HG02763 (cell line): ENCODE data around the gene PSD.
A peak's percentile ranks its signal among the peaks of the same experiment; 100 is the strongest.
"Not testable (repeated sequence)": the region's sequence is repeated elsewhere in the genome, so short reads cannot be mapped to it uniquely, and the experiment has no call there.

Experiments used
- ATAC-seq: cut with Tn5 transposase; IDR thresholded peaks from one replicate; pipeline ENCODE4 v1.9.1; 2021; ENCODE audit warnings: mild to moderate bottlenecking, moderate library complexity; ENCODE audit not compliant: unreplicated experiment

Gene PSD

DNA sequence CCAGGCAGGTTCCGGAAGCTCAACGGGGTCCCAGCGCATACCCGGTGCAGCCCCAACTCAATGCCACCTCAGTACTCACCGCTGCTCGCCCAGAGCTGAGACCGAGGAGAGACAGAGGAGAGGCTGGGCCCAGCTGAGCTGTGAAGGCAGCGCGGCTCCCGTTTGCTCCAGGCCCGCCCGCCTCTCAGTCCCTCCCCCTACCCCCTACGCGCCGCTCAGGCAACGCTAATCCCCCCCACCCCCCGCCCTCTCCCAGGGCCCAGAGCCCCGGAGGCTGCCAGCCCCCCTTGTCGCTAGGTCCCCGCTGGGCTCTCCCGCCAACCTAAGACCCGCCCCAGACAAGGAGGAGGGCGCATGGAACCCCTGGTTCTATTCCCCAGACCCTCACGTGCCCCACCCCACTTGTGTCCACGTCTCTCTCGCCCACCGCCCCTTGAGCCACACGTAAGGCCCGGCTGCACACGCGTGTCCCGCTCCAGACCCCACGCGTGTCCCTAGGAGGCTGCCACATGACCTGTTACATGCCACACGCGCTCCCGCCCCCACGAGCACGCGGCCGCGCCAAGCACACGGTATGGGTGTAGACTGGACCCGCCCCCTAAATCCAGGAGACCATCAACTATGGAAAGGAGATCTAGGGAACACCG is at the start of gene PSD:
Gene PSD, minus strand, starts transcription at position 164 of the 647 bp plus-strand sequence. CDS start 1,747 bp downstream, outside the sequence.
- no peak for ATAC-seq

DNA sequence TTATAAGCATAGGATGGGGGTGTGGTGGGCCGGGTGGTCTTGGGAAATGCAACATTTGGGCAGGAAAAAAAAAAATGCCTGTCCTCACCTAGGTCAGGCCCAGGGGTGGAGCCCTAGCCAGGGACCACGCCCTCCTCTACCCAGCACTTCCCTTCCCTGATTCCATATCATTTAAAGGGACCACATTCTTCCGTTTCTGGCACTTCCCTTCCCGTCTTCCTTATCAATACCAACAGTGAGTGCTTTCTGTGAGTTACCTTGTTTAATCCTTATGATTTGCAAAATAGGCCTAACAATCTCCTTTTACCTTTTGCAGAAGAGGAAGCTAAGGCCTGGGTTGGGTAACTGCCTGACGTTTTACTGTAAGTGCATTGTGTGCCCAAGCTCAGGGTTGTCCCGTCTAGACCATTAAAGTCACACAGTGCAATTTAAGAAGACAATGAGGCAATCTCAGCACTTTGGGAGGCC is 49.4 kb upstream of the PSD start:
- no peak for ATAC-seq

DNA sequence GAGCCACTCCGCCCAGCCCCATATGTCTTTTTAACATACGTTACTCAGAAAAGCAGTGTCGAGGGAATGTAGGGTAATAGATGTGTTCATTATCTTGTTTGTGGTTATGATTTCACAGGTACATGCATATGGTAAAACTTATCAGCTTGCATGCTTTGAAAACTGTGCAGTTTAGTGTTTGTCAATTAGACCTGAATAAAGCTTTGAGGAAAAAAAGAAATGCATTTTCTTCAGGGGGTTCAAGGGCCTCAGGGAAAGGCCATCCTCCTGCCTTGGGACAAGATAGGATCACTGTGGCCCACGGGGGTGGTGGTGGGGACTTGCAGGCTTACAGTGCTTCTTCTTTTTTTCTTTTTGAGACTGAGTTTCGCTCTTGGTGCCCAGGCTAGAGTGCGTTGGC is 48.7 kb upstream of the PSD start:
- no peak for ATAC-seq

DNA sequence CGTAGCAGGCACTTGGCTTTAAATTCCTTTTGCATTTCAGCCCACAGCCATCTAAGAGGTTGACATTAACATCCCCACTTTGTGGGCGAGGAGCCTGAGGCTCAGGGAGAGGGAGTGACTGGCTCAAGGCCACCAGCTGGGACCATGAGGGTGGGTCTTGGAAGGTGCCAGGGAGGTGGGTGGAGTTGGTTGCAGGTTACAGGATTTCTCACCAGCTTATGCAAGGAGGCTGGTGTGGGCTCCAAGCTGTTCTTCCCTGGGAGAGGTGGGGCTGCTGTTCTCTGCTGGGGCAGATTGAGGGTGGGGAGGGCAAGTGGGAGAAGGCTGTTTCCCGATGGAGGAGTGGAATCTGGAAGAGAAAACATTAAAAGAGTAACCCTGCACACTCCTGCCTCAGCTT is 46.9 kb upstream of the PSD start:
- no peak for ATAC-seq

DNA sequence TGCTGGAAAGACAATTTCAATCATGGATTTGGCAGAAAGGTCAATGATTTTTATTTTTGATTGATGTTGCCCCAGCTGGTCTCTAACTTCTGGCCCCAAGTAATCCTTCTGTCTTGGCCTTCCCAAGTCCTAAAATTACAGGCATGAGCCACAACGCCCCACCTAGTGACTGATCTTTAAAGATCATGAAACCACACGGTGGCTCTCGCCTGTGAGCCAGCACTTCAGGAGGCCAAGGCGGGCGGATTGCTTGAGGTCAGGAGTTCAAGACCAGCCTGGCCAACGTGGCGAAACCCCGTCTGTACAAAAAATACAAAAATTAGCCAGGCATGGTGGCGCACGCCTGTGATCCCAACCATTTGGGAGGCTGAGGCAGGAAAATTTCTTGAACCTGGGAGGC is 45.4 kb upstream of the PSD start:
- no peak for ATAC-seq

DNA sequence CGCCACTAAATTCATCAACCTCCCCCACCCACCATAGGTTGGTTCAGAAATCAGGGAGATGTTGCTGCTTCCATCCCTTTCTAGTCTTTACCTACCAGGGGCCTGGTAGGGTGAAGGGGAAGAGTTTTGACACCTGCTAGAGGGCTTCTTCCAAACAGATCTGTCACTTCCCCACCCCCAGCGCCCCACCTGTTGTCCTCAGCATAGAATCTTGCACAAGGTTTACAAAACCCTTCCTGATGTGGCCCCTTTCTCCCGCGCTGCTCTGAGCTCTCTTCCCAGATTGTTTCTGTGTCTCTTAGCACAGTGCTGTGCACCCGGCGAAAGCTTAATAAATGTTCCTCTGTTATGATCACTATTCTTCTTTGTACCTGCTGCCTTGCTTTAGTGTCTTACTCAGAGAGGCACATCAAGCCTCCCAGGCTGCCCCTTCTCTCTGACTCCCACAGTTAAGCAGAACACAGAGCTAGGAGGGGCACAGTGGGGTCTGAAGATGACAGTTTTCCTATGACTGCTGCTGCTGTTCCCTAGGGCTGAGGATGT is 44.0 kb upstream of the PSD start:
- no peak for ATAC-seq

DNA sequence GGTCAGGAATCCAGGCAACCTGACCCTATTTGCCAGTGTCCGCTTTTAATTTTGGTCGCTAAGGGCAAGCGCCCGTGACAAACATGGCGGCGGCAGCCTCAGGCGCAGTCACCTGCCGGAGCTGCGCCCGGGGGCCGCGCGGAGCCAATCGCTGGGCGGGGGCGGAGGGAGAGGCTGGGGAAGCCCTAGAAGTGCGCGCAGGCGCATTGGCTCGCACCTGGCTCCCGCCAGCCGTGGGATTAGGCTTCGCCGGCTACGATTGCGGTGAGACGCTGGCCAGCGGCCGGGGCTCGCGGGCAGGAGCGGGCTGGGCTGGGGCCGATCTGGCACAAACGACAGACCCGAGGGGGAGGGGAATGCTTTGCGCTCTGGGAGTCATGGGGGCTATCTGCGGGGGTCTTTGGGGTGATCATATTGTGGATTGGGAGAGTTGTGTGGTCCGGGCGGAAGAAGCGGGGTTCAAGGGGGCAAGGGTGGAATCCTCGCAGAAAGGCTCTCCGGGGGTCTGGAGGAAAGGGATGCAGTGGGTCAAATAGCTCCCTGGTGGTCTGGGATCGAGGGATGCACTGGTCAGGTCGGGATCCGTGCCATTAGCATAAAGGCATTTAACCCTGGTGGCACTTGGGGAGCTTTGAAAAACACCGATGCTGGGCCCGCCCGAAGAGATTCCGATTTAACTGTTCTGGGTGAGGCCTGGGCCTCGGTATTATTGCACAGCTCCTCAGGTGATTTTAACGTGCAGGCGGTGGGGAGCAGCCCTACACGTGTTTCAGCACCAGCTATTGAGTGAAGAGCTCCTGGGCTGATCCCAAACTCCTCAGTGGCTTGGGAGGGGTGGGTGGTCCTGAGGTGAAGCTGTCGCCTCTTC is 42.8 kb upstream of the PSD start:
- ATAC-seq = peak; percentile 91

DNA sequence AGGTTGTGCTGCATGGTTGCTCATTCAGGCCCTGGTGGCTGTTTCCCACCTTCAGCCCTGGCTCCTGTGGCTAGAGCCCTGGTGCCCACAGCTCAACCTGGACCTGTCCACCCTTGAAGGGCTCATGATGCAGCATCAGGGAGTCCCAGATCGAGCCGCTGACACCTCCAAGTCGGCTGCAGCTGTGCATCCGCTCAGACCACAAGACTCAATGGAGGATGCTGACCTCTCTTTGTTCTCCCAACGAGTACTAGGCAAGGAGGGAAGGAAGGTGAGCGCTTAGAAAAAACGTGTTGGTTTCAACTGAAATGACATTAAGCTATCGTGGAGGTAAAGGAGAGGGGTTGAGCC is 42.2 kb upstream of the PSD start:
- peak; percentile 16 for ATAC-seq

DNA sequence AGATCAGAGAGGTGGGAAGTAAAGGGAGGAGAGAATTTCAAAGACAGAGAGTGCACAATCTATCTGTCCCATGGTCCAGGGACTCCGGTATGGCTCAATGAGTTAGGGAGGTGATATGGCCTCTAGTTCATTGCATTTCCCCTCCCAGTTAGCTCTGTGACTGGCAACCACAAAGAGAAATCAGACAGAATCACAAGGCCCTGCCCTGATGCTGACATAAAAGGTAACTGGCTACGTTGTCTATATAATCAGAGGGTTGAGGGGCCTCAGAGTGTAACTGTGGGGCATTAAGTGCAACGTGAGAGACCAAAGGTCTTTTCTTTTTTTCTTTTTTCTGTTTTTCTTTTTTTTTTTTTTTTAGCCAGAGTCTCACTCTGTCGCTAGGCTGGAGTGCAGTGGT is 40.1 kb upstream of the PSD start:
- ATAC-seq = no peak

DNA sequence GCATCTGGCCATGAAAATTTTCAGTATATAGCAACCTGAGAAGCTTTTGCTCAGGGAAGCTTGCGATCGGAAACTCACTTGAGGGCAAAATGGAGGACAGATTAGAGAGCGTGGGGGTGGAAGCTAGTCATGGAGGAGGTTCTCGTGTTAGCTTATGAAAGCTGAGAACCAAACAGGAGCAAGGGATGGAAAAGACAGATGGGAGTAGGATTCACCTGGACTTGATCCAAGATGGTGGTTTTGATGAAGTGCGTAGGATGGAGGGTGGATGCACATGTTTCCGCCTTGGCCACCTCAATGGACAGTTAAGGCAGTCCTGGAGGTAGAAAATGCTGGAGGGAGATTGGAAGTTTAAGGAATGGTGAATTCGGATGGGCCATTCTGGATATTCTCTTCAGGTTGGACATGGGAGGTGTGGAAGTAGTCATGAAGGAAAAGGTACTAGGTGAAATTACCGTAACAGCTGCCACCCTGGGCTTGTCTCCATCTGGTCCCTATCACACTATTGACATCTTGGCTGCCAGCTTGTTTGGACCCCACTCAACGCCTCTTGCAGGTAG is 39.1 kb upstream of the PSD start:
- no peak for ATAC-seq

DNA sequence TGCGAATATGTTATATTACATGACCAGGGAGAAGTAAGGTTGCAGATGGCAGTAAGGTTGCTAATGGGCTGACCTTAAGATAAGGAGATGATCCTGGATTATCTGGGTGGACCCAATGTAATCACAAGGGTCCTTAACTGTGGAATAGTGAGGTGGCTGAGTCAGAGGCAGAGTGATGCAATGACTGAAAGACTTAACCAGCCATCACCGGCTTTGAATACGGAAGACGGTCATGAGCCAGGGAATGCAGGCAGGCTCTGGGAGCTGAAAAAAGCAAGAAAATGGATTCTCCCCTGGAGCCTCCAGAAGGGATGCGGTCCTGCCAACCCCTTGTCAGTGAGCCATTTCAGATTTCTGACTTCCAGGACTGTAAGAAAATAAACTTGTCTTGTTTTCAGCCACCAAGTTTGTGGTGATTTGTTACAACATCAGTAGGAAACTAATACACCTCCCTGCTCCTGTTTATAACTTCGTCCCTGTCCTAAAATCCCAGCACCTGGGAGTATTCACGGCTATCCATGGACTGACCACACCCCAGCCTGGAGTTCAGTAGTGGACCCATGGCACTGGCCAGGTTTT is 37.4 kb upstream of the PSD start:
- ATAC-seq = no peak

DNA sequence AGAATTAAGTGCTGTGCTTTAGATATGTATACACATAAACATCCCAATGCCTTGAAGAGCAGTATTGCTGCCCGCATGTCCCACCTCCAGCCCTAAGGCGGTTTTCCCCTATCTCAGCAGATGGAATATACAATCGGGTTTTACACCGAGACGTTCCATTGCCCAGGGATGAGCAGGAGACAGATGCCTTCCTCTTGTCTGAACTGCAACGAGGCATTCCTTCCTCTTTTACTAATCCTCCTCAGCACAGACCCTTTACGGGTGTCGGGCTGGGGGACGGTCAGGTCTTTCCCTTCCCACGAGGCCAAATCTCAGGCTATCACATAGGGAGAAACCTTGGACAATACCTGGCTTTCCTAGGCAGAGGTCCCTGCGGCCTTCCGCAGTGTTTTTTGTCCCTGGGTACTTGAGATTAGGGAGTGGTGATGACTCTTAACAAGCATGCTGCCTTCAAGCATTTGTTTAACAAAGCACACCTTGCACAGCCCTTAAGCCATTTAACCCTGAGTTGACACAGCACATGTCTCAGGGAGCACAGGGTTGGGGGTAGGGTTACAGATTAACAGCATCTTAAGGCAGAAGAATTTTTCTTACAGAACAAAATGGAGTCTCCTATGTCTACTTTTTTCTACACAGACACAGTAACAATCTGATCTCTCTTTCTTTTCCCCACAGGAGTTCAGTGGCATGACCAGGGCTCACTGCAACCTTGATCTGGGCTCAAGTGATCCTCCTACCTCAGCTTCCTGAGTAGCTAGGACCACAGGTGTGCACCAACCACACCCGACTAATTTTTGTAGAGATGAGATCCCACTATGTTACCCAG is 36.3 kb upstream of the PSD start:
- not testable (repeated sequence) for ATAC-seq

DNA sequence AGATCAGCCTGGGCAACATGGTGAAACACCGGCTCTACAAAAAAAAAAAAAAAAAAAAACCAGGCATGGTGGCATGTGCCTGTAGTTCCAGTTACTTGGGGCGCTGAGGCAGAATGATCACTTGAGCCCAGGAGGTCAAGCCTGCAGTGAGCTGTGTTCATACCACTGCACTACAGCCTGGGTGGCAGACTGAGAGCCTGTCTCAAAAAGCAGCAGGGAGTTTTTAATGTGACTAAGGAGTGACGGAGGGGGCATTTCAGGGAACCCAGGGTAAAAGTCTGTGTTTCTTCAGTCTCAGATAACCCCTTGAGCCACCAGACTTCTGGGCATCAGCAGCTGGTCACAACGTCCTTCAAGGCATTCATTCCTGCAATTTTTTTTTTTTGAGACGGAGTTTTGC is 34.9 kb upstream of the PSD start:
- ATAC-seq = no peak

DNA sequence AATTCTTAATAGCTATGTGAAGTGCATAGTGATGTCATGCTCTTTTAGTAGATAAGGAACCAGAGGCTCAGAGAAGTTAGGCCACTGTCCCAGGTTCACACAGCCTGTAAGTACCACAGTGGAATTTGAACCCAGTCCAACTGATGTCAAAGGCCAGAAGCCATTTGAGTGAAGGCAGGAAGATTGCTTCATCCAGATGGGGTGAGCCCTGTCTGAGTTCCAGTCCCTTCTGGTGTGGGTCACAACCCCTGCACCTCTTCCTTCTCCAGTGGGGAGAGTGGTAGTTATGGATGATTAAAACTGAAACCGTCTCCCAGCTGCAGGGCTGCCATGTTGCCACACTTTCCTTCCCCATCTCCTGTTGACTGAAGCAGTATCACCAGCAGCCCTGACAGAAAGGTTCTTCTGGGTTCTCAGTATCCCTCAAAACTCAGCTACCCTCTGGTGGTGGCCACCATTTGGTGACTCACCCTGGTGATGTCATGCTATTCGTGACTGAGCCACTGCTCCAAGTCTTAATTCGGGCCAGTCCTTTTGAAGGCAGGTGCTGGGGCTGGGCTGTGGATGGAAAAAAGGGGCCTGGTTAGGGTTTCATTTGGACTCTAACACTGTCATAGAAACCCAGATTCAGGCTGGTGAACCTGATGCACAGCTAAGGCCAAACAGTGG is 34.2 kb upstream of the PSD start:
- no peak for ATAC-seq

DNA sequence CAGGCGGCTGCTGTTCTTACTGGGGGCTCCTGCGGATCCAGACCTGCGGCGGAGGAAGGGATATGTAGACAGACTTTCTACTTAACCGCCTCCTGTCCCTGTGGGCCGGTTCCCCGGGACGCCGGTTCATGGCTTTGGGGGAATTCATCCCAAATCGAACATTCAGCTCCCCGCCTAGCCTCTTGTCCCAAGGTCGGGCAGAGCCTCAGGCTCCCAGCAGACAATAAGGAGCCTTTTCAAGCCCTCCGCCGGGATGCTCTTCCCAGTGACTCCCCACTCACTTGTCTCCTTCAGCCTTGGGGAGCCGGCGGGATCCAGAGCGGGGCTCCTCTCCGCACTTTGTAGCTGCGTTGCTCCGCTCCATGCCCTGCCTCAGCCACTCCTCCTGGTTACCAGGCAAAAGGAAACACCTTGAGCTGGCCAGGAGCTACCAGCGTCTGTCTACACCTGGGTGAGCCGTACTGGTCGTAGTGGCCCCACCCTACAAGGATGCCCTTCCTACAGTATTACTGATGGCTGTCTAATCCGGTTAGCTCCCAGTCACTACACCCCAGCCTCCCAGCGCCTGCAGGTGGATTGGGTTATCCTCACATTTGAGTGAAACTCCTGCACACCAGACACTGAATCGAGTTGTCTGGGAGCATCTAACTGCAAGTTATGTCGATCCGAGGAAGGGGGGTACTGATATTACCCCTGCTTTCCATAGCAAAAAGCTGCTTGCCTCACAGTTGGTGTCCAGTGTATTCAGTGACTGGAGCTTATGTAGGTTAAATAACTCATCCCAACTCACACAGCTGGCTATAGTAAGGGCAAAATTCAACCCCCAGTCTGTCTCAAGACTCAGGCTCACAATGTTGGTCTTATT is 32.8 kb upstream of the PSD start, which contains the start of gene C10orf95:
Gene C10orf95, minus strand, starts transcription at position 439 of the 865 bp plus-strand sequence. CDS start 450 bp downstream, outside the sequence.
- no peak for ATAC-seq

DNA sequence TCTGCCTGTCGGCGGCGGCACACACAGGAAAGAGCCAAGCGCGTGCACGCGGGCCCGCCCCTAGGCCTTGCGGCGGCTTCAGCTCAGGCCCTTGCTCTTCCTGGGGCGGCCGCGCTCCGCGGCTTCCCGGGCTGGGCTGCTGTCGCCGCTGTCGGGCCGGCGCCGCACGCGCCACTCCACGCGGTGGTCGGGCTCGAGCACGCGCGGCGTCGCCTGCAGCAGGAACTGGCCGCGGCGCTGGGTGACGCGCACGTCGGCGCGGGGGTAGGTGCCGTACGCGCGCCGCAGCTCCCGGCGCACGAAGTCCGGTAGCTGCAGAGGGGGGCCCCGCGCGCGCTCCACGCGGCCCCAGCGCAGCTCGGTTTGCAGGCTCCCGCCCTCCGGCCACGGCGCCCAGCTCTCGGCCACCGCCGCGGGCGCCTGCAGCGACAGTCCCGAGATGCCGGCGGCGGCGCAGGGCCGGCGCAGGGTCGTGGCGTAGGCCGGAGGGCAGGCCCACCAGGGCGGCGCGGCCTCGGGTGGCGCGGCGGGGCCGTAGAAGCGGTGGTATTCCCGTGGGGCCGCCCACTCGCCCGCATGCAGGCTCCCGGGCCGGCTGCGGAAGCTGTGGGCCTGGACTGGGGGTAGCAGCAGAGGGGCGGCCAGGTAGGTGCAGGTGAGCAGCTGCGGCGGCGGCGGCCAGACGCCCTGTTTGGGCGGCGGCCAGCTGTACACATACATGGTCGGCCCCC is 32.0 kb upstream of the PSD start:
- ATAC-seq = peak; percentile 67

DNA sequence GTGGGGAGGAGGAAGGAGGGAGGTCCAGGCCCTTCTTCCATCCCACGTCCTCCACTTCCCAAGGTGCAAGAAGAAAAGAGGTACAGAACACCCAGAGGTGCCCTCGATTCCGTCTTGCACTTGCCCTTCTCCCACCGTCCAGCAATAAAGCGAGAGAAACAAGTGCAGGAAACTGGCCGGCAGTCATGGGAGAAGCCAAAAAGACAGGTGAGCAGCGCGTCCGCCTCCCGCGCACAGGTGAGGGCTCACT is 31.5 kb upstream of the PSD start:
- ATAC-seq = no peak

DNA sequence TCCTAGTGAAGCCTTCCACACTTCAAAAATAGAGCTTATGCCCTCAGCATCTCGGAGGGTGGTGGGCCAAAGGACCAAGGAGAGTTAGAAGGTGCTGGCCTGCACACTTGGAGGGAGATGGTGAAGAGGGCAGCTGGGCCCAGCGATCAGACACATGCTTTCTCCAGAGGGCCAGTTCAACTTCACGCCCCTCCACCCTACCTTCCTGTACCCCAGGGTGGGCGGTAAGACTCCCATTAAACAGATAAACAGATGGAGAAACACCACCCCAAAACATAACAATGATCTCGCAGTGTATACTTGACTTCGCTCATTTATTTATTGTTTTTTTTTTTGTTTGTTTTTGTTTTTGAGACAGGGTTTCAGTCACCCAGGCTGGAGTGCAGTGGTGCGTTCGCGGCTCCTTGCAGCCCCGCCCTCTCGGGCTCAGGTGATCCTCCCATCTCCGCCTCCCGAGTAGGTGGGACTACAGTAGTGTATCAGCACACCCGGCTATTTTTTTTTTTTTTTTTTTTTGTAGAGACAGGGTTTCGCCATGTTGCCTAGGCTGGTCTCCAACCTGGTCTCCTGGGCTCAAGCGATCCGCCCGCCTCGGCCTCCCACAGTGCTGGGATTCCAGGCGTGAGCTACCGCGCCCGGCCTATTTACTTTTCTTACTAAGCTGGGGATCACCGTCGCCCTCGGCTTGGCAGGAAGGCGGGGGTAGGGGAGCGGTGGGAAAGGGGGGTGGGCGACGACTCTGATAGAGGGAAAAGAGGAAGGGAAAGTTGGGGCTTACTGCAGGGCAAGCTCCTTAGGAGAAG is 30.9 kb upstream of the PSD start:
- ATAC-seq = peak; percentile 39
